Measurements from ENCODE around the gene PPP4C.

- TF ChIP-seq, protein P1, sequence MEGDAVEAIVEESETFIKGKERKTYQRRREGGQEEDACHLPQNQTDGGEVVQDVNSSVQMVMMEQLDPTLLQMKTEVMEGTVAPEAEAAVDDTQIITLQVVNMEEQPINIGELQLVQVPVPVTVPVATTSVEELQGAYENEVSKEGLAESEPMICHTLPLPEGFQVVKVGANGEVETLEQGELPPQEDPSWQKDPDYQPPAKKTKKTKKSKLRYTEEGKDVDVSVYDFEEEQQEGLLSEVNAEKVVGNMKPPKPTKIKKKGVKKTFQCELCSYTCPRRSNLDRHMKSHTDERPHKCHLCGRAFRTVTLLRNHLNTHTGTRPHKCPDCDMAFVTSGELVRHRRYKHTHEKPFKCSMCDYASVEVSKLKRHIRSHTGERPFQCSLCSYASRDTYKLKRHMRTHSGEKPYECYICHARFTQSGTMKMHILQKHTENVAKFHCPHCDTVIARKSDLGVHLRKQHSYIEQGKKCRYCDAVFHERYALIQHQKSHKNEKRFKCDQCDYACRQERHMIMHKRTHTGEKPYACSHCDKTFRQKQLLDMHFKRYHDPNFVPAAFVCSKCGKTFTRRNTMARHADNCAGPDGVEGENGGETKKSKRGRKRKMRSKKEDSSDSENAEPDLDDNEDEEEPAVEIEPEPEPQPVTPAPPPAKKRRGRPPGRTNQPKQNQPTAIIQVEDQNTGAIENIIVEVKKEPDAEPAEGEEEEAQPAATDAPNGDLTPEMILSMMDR (IDR thresholded peaks at IDR 0.05), result no peak
- TF ChIP-seq POLR2A (IDR thresholded peaks at IDR 0.05), result no peak
These were observed 9.0 kb downstream of the PPP4C start for GRCh38 chr16:30084816-30085159.
